ENCODE measurements around the gene EYA3. TPM values are rescaled to one million over a fixed set of nuclear protein-coding genes. Genes with fewer than 3 reads are reported as not detected.

The EYA3 gene
- total RNA-seq, 4 donors from 2014 or later, result 8.2 to 11.9 (median 8.7) TPM

DNA sequence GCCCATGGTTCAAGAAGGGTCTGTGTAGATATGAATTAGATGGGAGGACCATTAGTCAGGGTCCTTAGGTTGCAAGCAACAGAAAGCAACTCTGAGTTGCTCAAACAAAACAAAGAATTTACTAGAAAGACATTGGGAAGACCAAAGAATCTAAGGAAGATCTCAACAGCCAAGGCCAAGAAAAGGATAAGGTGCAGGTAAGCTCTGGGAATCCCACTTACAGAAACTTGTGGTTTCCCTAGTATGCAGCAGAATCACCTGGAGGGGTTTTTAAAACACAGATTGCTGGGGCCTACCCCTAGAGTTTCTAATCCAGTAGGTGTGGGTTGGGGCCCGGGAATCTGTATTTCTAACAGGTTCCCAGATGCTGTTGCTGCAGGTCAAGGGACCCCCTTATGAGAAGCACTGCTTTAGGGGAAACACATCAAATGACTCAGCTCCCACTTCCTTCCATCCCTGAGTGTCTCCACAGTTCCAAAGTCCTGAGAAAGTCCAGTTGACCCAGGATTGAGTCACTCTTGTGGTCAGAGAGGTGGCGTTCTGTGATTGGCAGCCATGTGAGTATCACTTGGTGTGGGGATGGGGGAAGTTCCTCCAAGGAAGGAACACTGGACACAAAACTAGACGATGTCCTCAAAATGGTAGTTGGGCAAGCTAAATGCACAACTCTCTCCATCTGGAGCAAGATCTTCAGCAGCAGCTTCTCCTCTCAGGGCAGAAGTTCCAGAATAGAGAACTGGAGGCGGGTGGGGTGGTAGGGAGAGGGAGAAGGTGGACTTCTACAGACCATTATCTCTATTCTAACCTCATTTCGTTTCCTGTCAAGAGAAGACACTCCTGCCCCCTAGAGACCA is 24.2 kb upstream of the EYA3 start:
- DNase-seq (ENCODE audit: extremely low spot score), result no peak
- no peaks in the 10 kb centered on the region for H3K27me3 ChIP-seq
- 71% methylated on average over 4 of the region's 5 CpGs for WGBS
- H3K4me1 ChIP-seq, result no peaks in the 10 kb centered on the region
- intact Hi-C loops (cut with DNase I), result no loop called here
- no peak overlapping the region for H3K4me3 ChIP-seq
- H3K36me3 ChIP-seq, result no peaks in the 10 kb centered on the region
- TF ChIP-seq POLR2A (IDR thresholded peaks at IDR 0.05; ENCODE audit: low read depth) (no peak), POLR2AphosphoS5 (IDR thresholded peaks at IDR 0.05) (no peak), CTCF (IDR thresholded peaks at IDR 0.05) (no peak), EP300 (IDR thresholded peaks at IDR 0.05) (no peak)
- H3K27ac ChIP-seq (replicated peaks in 1 of 4), result no peak overlapping the region
- no peaks in the 10 kb centered on the region for H3K9me3 ChIP-seq

GRCh38 chr1:28111157-28111556 is 22.7 kb upstream of the EYA3 start:
- DNase-seq (ENCODE audit: extremely low spot score), result no peak

GRCh38 chr1:28110555-28110954 is 22.1 kb upstream of the EYA3 start:
- no peaks in the 10 kb centered on the region for H3K4me1 ChIP-seq

More at GRCh38 chr1:28111157-28111556, 22.7 kb upstream of the EYA3 start:
- 94% methylated on average over 2 of the region's 2 CpGs for WGBS
- Histone ChIP-seq H3K4me1 (no peaks in the 10 kb centered on the region), H3K9me3 (no peaks in the 10 kb centered on the region), H3K27ac (replicated peaks in 1 of 4) (no peak overlapping the region), H3K4me3 (no peak overlapping the region), H3K36me3 (no peaks in the 10 kb centered on the region), H3K27me3 (no peaks in the 10 kb centered on the region)
- no peak for TF ChIP-seq CTCF (IDR thresholded peaks at IDR 0.05)
- no peak for TF ChIP-seq EP300 (IDR thresholded peaks at IDR 0.05)
- TF ChIP-seq POLR2AphosphoS5 (IDR thresholded peaks at IDR 0.05), result no peak
- no peak for TF ChIP-seq POLR2A (IDR thresholded peaks at IDR 0.05; ENCODE audit: low read depth)
- intact Hi-C loops (cut with DNase I), result no loop called here

GRCh38 chr1:28109639-28110038 is 21.2 kb upstream of the EYA3 start:
- Histone ChIP-seq H3K27ac (replicated peaks in 1 of 4) (no peak overlapping the region), H3K4me1 (peaks cover 0 to 7% (median 4%) of the 10 kb centered on the region in 4 donors), H3K4me3 (no peak overlapping the region), H3K36me3 (no peaks in the 10 kb centered on the region), H3K9me3 (no peaks in the 10 kb centered on the region), H3K27me3 (no peaks in the 10 kb centered on the region)
- intact Hi-C loops (cut with DNase I), result no loop called here
- WGBS, result 98% methylated on average over 3 of the region's 3 CpGs
- TF ChIP-seq POLR2AphosphoS5 (IDR thresholded peaks at IDR 0.05) (no peak), CTCF (IDR thresholded peaks at IDR 0.05) (no peak), POLR2A (IDR thresholded peaks at IDR 0.05; ENCODE audit: low read depth) (no peak), EP300 (IDR thresholded peaks at IDR 0.05) (no peak)
- no peak for DNase-seq (ENCODE audit: extremely low spot score)

More at GRCh38 chr1:28110555-28110954, 22.1 kb upstream of the EYA3 start:
- WGBS, result 88% methylated on average over 1 of the region's 1 CpG
- Histone ChIP-seq H3K9me3 (no peaks in the 10 kb centered on the region), H3K27me3 (no peaks in the 10 kb centered on the region), H3K27ac (replicated peaks in 1 of 4) (no peak overlapping the region), H3K4me3 (no peak overlapping the region), H3K36me3 (no peaks in the 10 kb centered on the region)
- no peak for DNase-seq (ENCODE audit: extremely low spot score)
- intact Hi-C loops (cut with DNase I), result no loop called here
- TF ChIP-seq POLR2A (IDR thresholded peaks at IDR 0.05; ENCODE audit: low read depth) (no peak), EP300 (IDR thresholded peaks at IDR 0.05) (no peak), CTCF (IDR thresholded peaks at IDR 0.05) (no peak), POLR2AphosphoS5 (IDR thresholded peaks at IDR 0.05) (no peak)
